ENCODE data around the gene POU6F2.

POU6F2 gene

DNA sequence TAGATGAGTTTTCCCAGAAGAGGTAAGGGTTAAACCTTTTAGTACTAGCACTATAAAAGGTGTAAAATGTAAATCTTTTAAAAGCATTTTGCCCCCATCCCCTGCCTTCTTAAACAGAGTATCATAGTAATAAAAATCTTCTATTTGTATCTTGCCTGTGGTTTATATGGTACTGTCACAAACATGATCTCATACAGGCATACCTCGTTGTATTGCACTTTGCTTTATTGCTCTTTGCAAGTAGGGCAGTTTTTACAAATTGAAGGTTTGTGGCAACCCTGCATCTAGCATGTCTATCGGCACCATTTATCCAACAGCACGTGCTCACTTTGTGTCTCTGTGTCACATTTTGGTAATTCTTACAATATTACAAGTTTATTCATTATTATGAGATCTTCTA is 389.7 kb downstream of the POU6F2 start:
- Histone ChIP-seq H4K20me1 (ENCODE audit: insufficient read depth, low read length, poor library complexity, severe bottlenecking) (no peaks in the 10 kb centered on the region), H3K4me3 (ENCODE audit: low read length, poor library complexity, severe bottlenecking) (no peak overlapping the region), H3K9me2 (replicated peaks; ENCODE audit: low read depth, low read length) (no peaks in the 10 kb centered on the region), H2AFZ (ENCODE audit: low read length) (no peak overlapping the region), H3K9me3 (ENCODE audit: insufficient read depth, low read depth, low read length) (no peaks in the 10 kb centered on the region), H3K4me1 (ENCODE audit: insufficient read depth, low read length, poor library complexity, severe bottlenecking) (no peaks in the 10 kb centered on the region), H3K36me3 (ENCODE audit: insufficient read depth, low read length) (no peaks in the 10 kb centered on the region), H3K4me2 (ENCODE audit: low read depth, low read length, poor library complexity, severe bottlenecking) (no peak overlapping the region), H3F3A (ENCODE audit: low read depth) (no peaks in the 10 kb centered on the region), H3K79me2 (ENCODE audit: insufficient read depth, low read length) (no peaks in the 10 kb centered on the region), H3K27me3 (ENCODE audit: insufficient read depth, low read length, poor library complexity, severe bottlenecking) (no peaks in the 10 kb centered on the region), H3K9ac (ENCODE audit: low read depth, low read length, poor library complexity, severe bottlenecking) (no peak overlapping the region)
- TF ChIP-seq, protein P1, sequence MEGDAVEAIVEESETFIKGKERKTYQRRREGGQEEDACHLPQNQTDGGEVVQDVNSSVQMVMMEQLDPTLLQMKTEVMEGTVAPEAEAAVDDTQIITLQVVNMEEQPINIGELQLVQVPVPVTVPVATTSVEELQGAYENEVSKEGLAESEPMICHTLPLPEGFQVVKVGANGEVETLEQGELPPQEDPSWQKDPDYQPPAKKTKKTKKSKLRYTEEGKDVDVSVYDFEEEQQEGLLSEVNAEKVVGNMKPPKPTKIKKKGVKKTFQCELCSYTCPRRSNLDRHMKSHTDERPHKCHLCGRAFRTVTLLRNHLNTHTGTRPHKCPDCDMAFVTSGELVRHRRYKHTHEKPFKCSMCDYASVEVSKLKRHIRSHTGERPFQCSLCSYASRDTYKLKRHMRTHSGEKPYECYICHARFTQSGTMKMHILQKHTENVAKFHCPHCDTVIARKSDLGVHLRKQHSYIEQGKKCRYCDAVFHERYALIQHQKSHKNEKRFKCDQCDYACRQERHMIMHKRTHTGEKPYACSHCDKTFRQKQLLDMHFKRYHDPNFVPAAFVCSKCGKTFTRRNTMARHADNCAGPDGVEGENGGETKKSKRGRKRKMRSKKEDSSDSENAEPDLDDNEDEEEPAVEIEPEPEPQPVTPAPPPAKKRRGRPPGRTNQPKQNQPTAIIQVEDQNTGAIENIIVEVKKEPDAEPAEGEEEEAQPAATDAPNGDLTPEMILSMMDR (conservative IDR thresholded peaks at IDR 0.05; ENCODE audit: low read length): no peak
- no peak for TF ChIP-seq EZH2phosphoT487 (IDR thresholded peaks at IDR 0.05; ENCODE audit: borderline replicate concordance)

DNA sequence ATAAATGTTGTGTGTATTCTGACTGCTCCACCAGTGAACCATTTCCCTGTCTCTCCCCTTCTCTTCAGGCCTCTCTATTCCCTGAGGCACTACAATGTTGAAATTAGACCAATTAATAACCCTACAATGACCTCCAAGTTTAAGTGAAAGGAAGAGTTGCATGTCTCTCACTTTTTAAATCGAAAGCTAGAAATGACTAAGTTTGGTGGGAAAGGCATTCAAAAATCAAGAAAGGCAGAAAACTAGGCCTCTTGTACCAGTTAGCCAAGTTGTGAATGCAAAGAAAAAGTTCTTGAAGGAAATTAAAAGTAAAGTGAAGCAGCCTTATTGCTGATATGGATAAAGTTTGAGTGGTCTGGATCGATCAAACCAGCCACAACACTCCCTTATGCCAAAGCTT is 390.2 kb downstream of the POU6F2 start:
- H3K79me2 ChIP-seq (ENCODE audit: insufficient read depth, low read length): no peaks in the 10 kb centered on the region
- H3K9me3 ChIP-seq (ENCODE audit: insufficient read depth, low read depth, low read length): no peaks in the 10 kb centered on the region
- H3K4me3 ChIP-seq (ENCODE audit: low read length, poor library complexity, severe bottlenecking): no peak overlapping the region
- no peaks in the 10 kb centered on the region for H3K27me3 ChIP-seq (ENCODE audit: insufficient read depth, low read length, poor library complexity, severe bottlenecking)
- no peaks in the 10 kb centered on the region for H3K36me3 ChIP-seq (ENCODE audit: insufficient read depth, low read length)
- TF ChIP-seq, protein P1 (conservative IDR thresholded peaks at IDR 0.05; ENCODE audit: low read length): no peak
- TF ChIP-seq EZH2phosphoT487 (IDR thresholded peaks at IDR 0.05; ENCODE audit: borderline replicate concordance): no peak
- H2AFZ ChIP-seq (ENCODE audit: low read length): no peak overlapping the region
- H3K4me2 ChIP-seq (ENCODE audit: low read depth, low read length, poor library complexity, severe bottlenecking): no peak overlapping the region
- H4K20me1 ChIP-seq (ENCODE audit: insufficient read depth, low read length, poor library complexity, severe bottlenecking): no peaks in the 10 kb centered on the region
- no peaks in the 10 kb centered on the region for H3K9me2 ChIP-seq (replicated peaks; ENCODE audit: low read depth, low read length)
- H3K9ac ChIP-seq (ENCODE audit: low read depth, low read length, poor library complexity, severe bottlenecking): no peak overlapping the region
- no peaks in the 10 kb centered on the region for H3F3A ChIP-seq (ENCODE audit: low read depth)
- H3K4me1 ChIP-seq (ENCODE audit: insufficient read depth, low read length, poor library complexity, severe bottlenecking): no peaks in the 10 kb centered on the region

DNA sequence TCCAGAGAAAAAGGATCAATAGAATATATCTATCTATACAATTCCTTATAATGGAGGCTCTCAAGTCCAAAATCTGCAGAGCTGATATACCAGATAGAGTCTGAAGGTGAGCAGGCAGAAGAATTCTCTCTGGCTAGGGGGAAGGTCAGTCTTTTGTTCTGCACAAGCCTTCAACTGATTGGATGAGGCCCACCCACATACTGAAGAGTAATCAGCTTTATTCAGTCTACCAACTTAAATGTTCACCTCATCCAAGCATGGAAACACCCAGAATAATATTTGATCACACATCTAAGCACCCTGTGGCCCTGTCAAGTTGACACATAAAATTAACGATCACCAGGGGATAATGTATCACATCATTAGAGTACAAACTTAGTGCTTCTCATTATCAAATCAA is 394.7 kb downstream of the POU6F2 start:
- no peak overlapping the region for H3K4me3 ChIP-seq (ENCODE audit: low read length, poor library complexity, severe bottlenecking)
- H3K79me2 ChIP-seq (ENCODE audit: insufficient read depth, low read length): no peaks in the 10 kb centered on the region
- no peak overlapping the region for H3K4me2 ChIP-seq (ENCODE audit: low read depth, low read length, poor library complexity, severe bottlenecking)
- H3F3A ChIP-seq (ENCODE audit: low read depth): no peaks in the 10 kb centered on the region
- H2AFZ ChIP-seq (ENCODE audit: low read length): no peak overlapping the region
- H3K27me3 ChIP-seq (ENCODE audit: insufficient read depth, low read length, poor library complexity, severe bottlenecking): no peaks in the 10 kb centered on the region
- no peaks in the 10 kb centered on the region for H4K20me1 ChIP-seq (ENCODE audit: insufficient read depth, low read length, poor library complexity, severe bottlenecking)
- H3K36me3 ChIP-seq (ENCODE audit: insufficient read depth, low read length): no peaks in the 10 kb centered on the region
- TF ChIP-seq EZH2phosphoT487 (IDR thresholded peaks at IDR 0.05; ENCODE audit: borderline replicate concordance): no peak
- TF ChIP-seq, protein P1 (conservative IDR thresholded peaks at IDR 0.05; ENCODE audit: low read length): no peak
- H3K9me3 ChIP-seq (ENCODE audit: insufficient read depth, low read depth, low read length): no peaks in the 10 kb centered on the region
- H3K4me1 ChIP-seq (ENCODE audit: insufficient read depth, low read length, poor library complexity, severe bottlenecking): no peaks in the 10 kb centered on the region
- no peak overlapping the region for H3K9ac ChIP-seq (ENCODE audit: low read depth, low read length, poor library complexity, severe bottlenecking)
- no peaks in the 10 kb centered on the region for H3K9me2 ChIP-seq (replicated peaks; ENCODE audit: low read depth, low read length)

All from Loucy (cell line).